NCI-H2081 (cell line): ENCODE results near the gene AKR1B15.
"Not testable (repeated sequence)": the region's sequence is repeated elsewhere in the genome, so short reads cannot be mapped to it uniquely, and the experiment has no call there.

Experiments used
- DNase-seq, 2 experiments: peaks; one replicate each; lab custom pipeline; 2025; lab: John Stamatoyannopoulos, UW

The AKR1B15 gene

DNA sequence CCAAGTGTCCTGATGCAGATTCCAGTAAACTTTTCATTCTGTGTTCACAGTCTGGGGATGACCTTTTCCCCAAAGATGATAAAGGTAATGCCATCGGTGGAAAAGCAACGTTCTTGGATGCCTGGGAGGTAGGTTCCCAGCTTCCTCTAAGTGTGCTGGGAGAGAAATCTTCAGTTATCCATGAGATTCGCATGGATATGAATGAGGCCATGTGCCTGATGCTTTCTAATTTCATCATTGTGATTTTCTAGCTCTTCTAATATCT is 16.0 kb upstream of the AKR1B15 start:
- DNase-seq: no peak

- DNase-seq: no peak
These were observed 15.6 kb upstream of the AKR1B15 start for GRCh38 chr7:134533288-134533771.

- DNase-seq: no peak
These were observed 14.3 kb upstream of the AKR1B15 start for GRCh38 chr7:134534633-134535032.

DNA sequence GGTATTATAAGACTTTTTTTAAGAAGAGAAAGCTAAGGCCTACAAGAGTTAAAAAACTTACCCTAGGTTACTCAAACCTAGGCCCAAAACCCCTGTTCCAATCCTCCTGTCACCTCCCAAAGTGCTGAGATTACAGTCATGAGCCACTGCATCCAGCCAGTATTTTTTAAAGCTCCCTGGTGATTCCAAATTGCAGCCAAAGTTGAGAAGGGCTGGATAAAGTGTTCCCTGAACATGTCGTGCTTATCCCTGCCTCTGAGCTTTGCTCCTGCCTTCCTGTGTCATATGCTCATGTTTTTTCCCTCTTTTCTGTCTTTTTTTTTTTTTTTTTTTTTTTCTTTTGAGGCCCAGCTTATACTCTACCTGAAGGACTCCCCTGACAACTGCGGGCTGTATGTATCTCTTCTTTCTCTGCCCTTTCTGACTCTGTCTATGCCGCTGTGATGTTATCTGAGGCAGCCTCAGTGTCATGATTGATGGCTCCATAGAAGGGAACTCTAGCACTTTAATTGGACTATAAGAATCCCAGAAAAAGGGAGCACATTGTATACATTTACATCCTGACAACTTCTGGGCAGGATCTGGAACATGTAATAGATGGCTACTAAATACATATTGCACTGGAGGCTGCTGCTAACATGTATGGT is 13.5 kb upstream of the AKR1B15 start:
- DNase-seq: no peak

- DNase-seq: no peak
These were observed 13.0 kb upstream of the AKR1B15 start for GRCh38 chr7:134535919-134536299.

DNA sequence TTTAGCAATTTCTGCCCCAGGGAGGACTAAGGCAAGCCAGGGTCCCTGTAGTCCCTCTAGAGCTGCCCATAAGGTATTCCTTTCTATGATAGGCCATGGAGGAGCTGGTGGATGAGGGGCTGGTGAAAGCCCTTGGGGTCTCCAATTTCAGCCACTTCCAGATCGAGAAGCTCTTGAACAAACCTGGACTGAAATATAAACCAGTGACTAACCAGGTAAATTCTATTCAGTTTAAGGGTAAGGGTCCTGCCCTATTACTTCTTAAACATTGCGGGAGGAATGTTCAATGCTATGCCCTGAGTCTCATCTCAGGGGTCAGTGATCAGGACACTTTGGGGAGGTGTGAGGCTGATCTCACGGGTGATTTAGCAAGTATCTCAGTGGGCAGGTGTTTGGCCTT is 12.4 kb upstream of the AKR1B15 start:
- not testable (repeated sequence) for DNase-seq

- not testable (repeated sequence) for DNase-seq
These were observed 11.6 kb upstream of the AKR1B15 start for GRCh38 chr7:134537273-134537781.

DNA sequence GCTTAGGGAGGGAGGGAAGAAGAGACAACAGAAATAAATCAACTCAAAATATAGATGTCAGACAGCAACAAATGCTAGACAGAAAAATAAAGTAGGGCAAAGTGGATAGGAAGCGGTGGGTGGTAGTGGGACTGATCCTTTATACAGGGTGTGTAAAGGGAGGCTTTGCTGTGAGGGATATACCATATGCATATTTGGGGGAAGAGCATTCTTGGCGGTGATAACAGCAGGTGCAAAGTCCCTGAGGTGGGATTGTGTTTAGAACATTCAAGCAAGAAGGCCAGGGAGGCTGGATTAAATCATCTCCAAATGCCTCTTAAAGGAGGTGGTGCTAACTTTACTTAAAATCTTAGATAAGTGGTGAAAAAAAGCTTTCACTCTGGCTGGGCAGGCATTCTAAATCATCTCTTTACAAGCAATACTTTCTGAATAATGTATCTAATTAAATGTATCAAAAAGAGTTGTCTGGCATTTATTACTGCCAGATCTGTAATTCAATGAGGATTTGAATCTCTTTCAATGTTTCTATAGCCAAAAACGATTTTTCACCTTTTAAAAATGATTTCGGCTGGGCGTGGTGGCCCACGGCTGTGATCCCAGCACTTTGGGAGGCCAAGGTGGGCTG is 9.4 kb upstream of the AKR1B15 start:
- no peak for DNase-seq

DNA sequence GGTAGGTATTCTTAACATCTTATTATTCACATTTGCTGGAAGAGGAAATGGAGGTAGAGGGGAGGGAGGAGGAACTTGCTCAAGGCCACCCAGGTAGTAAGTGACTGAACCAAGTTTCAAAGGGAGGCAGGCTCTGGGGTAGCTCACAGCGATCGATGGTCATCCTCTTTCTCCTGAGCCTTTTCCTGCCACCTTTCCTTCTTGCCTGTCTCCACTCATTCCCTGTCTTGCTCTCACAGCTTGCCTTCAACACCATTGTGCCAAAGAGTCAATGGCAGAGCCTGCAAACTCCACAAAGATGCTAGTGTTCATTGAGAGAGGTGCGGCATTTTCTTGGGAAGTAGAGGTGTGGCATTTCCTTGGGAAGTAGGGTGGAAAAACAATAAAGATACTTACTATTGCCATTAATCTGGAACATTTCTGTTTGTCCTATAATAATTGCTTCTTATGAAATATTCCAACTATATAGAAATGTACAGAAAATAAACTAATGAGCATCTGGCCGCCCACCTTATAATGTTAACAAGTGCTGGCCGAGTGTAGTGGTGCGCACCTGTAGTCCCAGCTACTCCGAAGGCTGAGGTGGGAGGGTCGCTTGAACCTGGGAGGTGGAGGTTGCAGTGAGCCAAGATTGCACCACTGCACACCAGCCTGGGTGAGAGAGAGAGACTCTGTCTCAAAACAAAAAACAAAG is 7.3 kb upstream of the AKR1B15 start:
- DNase-seq: not testable (repeated sequence)

DNA sequence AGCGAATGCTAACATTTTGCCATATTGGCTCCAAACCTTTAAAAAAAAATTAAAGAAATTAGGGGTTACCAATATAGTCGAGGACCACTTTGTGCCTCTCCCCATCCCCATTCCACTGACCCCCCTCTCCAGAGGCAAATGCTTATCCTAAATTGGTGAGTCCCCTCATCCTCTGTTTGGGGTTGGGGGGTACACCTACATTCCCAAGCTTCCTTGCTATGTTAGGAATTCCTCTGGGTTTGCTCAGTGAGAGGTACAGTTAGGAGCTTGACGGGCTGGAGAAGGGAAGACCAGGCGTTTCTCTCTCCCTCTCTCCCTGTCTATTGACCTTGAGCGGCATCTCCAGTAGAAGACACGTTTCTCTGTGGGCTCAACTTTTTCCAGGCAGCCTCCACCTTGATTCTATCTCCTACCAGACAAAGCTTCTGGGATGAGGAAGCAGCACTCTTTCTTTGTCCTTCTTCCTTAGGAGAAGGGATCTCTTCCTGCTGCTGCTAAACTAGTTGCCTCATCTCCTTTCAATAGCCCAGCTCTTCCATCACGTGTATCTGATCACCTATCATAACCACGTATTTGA is 6.6 kb upstream of the AKR1B15 start:
- DNase-seq: no peak

GRCh38 chr7:134545380-134545779 is 3.5 kb upstream of the AKR1B15 start:
- no peak for DNase-seq

DNA sequence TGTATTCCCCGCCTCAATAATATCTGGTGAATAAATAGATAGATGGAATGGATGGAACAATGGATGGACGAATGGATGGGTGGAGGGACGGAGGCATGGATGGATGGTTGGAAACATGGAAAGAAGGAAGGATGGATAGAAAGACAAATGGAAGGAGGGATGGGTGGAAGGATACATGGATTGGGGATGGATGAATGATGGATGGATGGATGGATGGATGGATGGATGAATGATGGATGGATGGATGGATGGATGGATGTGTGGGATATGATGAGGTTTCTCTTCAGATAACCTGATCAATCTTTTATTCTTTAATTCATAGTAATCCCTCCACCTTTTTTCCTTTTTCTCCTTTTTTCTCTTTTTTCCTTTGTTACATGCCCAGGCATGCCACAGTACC is 3.0 kb upstream of the AKR1B15 start:
- no peak for DNase-seq

- peak in 1 of 2 experiments; percentile 17 for DNase-seq
These were observed 2.0 kb upstream of the AKR1B15 start for GRCh38 chr7:134546955-134547354.

DNA sequence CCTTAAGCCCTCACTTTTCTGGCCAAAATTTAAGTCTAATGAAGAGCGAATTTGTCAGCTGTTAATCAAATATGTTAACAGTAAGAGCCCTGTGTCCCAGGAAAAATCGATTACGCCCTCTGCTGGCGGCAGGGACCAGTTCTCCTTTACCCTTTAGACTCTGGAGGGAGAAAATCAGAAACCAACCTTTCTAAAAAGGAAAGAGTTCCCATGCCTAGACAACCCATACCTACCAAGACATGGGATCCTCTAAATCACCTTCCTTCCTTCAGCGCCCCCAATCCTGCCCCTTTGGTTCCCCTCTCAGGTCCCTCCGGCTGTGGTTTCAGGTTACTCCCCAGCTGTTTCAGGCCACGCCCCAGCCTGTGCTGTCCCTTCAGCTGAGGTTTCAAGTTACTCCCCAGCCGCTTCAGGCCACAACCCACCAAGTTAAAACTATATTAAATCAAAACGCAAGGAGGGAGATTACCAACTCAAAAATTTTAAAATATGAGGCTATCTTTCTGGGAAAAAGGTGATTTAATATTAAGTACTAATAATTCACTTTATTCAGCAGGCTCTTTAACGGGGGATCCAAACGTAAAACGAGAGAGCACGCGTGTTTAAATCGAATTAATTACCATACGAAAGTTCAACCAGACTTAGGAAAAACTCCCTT is 1.4 kb upstream of the AKR1B15 start:
- DNase-seq: peak; percentile 48 to 75

DNA sequence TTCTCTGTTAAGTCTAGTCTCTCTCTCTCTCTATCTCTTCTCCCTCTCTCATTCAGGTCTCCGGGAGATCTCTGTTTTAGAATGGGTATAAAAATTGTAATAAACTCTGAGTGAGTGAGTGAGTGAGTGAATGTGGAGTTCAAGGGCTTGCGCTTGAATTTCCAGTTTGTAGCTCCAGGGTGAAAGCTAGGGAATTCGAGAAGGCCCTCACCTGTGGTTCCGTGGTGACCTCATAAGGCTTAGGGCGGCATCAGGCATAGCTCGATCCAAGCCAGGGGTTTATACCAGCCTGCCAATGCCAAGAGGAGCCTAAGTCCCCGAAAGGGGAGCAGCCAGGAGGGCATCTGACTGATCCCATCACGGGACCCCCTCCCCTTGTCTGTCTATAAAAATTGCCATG is 456 bp downstream of the AKR1B15 start:
- no peak for DNase-seq

DNA sequence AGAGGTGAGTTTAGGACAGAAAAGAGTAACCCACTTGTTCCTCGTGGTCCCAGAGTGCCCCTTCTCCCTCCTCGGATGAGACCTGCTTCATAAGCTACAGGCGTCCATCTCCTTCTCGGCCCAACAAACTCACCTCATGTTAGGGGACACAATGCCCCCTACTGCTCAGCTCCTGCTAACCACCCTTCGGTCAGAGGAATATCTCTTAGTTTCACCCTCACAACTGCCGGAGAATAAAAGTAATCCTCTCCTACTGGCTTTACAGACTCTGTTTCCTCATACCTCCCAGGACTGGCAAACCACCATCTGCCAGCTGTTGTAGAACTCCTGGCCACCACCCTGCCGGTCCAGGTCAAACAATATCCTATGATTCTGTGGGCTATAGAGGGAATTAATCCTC is 3.2 kb downstream of the AKR1B15 start:
- no peak for DNase-seq

GRCh38 chr7:134553976-134554375 is 5.1 kb downstream of the AKR1B15 start:
- no peak for DNase-seq

GRCh38 chr7:134554417-134554966 is 5.6 kb downstream of the AKR1B15 start:
- no peak for DNase-seq

- no peak for DNase-seq
These were observed 8.5 kb downstream of the AKR1B15 start for GRCh38 chr7:134557391-134557790.

DNA sequence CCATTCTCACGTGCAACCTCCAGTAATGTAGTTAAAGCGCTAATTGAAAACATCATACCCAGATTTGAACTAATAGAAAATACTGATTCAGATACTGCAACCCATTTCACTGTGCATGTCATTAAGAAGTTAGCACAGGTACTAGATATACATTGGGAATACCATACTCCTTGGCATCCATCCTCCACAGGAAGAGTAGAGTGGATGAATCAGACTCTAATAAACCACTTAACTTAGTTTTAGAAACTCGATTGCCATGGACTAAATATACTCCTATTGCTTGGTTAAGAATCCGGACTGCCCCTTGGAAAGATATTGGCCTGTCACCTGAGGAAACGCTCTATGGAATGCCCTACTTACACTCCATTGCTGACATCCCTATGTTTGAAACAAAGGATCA is 9.5 kb downstream of the AKR1B15 start:
- no peak for DNase-seq

- DNase-seq: not testable (repeated sequence)
These were observed 12.7 kb downstream of the AKR1B15 start for GRCh38 chr7:134561616-134562015.

- DNase-seq: no peak
These were observed 13.2 kb downstream of the AKR1B15 start for GRCh38 chr7:134562136-134562535.
